ENCODE measurements around the gene ATP2B2.

The ATP2B2 gene

DNA sequence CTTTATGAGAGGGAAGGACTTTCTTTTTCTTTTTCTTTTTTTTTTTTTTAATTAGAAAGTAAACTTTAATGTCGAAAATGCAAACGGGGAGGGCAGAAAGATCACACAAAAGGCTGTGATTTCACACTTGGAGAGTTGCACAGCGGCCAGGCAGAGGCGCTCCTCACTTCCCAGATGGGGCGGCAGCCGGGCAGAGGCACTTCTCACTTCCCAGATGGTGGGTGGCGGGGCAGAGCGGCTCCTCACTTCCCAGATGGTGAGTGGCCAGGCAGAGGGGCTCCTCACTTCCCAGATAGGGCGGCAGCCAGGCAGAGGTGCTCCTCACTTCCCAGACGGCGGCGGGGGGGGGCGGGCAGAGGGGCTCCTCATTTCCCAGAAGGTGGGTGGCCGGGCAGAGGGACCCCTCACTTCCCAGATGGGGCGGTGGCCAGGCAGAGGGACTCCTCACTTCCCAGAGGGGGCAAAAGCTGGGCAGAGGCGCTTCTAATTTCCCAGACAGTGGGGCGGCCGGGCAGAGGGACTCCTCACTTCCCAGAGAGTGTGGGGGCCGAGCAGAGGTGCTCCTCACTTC lies 88.6 kb downstream of the ATP2B2 start:
- Histone ChIP-seq H3K4me3 (ENCODE audit: low read depth in 1 of 2, low read length in 1 of 2) (no peak overlapping the region), H3K9me3 (no peaks in the 10 kb centered on the region), H3K36me3 (no peaks in the 10 kb centered on the region), H3K4me1 (ENCODE audit: control insufficient read depth in 1 of 2, insufficient read depth in 1 of 2, low read depth in 1 of 2, low read length in 1 of 2) (no peaks in the 10 kb centered on the region), H3K27ac (no peak overlapping the region), H3K27me3 (peaks cover 20% of the 10 kb centered on the region)
- TF ChIP-seq, protein P1, sequence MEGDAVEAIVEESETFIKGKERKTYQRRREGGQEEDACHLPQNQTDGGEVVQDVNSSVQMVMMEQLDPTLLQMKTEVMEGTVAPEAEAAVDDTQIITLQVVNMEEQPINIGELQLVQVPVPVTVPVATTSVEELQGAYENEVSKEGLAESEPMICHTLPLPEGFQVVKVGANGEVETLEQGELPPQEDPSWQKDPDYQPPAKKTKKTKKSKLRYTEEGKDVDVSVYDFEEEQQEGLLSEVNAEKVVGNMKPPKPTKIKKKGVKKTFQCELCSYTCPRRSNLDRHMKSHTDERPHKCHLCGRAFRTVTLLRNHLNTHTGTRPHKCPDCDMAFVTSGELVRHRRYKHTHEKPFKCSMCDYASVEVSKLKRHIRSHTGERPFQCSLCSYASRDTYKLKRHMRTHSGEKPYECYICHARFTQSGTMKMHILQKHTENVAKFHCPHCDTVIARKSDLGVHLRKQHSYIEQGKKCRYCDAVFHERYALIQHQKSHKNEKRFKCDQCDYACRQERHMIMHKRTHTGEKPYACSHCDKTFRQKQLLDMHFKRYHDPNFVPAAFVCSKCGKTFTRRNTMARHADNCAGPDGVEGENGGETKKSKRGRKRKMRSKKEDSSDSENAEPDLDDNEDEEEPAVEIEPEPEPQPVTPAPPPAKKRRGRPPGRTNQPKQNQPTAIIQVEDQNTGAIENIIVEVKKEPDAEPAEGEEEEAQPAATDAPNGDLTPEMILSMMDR (IDR thresholded peaks at IDR 0.05), result no peak

DNA sequence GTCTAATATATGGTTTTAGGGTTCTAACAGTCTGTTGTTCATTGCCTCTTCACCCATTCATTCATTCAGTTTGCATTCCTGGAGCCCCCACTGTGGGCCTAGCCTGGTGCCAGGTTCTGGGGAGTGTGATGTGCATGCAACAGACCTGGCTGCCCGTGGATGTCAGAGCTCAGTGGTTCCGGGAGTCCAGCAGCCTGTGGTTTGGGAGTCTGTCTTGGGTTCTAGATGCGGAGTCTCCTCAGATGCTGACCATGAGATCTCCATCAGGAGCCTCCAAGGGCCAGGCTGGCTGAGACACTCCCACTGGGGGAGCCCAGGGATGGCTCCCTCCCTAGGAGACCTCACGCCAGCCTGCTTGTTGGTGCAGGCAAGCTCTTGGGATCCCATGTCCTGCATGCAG lies 92.3 kb downstream of the ATP2B2 start:
- H3K27me3 ChIP-seq, result peaks cover 20% of the 10 kb centered on the region
- TF ChIP-seq, protein P1 (IDR thresholded peaks at IDR 0.05), result no peak
- no peaks in the 10 kb centered on the region for H3K9me3 ChIP-seq
- no peak overlapping the region for H3K4me3 ChIP-seq (ENCODE audit: low read depth in 1 of 2, low read length in 1 of 2)
- no peaks in the 10 kb centered on the region for H3K4me1 ChIP-seq (ENCODE audit: control insufficient read depth in 1 of 2, insufficient read depth in 1 of 2, low read depth in 1 of 2, low read length in 1 of 2)
- no peaks in the 10 kb centered on the region for H3K36me3 ChIP-seq
- no peak overlapping the region for H3K27ac ChIP-seq

DNA sequence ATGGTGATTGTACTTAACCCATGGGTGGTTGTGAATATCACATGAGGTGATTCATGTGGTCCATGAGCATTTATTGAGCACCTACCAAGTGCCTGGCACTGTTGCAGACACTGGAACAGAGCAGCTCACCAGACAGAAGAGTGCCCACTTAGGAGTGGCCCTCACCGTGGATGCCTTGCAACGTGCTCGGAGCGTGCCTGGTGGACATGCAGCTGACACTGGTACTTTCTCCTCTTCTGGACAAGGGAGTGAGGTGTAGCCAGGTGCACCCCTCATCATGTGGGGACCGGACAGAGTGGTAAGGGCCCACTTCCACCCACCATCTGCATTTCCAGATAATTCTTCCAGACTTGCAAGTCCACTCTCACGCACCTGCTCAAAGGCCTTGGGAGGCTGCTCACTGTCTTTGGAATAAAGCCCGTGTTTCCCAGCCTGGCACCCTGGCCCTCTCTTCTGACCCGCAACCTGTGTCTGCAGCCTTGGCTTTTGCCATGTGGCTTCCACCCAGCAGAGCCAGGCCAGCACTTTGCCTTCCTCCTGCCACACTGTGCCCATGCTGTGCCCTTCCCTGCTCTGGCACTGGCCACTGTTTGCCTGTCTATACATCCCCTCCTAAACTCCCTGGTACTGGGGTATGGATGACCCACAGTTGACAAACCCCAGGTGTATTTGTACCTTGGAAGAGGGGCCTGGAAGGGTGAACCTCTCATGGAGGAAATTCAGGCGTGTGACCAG lies 93.6 kb downstream of the ATP2B2 start:
- TF ChIP-seq, protein P1 (IDR thresholded peaks at IDR 0.05), result no peak
- Histone ChIP-seq H3K4me3 (ENCODE audit: low read depth in 1 of 2, low read length in 1 of 2) (no peak overlapping the region), H3K9me3 (no peaks in the 10 kb centered on the region), H3K4me1 (ENCODE audit: control insufficient read depth in 1 of 2, insufficient read depth in 1 of 2, low read depth in 1 of 2, low read length in 1 of 2) (no peaks in the 10 kb centered on the region), H3K36me3 (no peaks in the 10 kb centered on the region), H3K27me3 (peaks cover 13% of the 10 kb centered on the region), H3K27ac (no peak overlapping the region)

DNA sequence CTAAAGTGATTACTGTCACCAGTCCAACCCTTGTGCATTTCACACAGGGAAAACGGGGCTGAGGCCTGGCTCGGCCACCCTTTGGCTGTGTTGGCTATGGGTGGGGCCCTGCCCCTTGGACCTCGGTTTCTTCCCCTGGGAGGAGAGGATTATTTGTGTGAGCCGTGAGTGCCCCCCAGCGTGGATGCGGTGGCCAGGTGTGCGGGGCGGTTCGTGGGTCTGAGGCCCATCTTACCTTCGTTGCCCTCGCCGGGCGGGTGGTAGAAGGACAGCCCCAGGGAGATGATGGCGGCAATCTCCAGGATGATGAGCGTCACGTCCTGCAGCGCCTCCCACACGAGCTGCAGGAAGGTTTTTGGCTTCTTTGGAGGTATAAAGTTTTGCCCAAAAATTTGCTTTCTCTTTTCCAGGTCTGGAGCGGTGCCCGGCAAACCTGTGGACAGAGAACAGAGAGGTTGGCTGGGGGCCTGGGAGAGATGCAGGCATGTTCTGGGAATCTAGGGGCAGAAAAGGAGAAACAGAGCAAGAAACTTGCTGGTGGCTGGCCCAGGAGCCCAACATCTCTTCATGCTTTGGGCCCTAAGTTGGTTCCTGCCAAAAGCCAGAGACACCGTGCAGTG lies 94.9 kb downstream of the ATP2B2 start:
- Histone ChIP-seq H3K27me3 (peaks cover 4% of the 10 kb centered on the region), H3K4me3 (ENCODE audit: low read depth in 1 of 2, low read length in 1 of 2) (no peak overlapping the region), H3K36me3 (no peaks in the 10 kb centered on the region), H3K27ac (no peak overlapping the region), H3K4me1 (ENCODE audit: control insufficient read depth in 1 of 2, insufficient read depth in 1 of 2, low read depth in 1 of 2, low read length in 1 of 2) (no peaks in the 10 kb centered on the region), H3K9me3 (no peaks in the 10 kb centered on the region)
- TF ChIP-seq, protein P1 (IDR thresholded peaks at IDR 0.05), result no peak

DNA sequence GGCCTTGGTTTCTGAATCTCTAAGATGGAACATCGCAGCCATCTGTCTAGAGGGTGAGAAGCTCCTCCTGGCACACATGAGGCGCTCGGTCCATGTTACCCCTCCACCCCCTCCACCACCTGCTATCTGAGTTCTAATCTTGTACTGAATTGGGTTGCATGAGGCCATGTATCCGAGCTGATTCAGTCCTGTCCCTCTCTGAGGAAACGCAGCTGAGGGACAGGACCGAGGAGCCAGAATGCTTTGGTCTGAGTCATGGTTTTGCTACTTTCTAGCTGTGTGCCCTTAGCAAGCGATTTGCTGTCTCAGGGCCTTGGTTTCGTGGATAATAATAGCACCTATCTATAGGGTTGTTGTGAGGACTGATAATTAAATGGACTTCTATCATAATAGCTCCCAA lies 96.7 kb downstream of the ATP2B2 start:
- no peaks in the 10 kb centered on the region for H3K9me3 ChIP-seq
- H3K4me3 ChIP-seq (ENCODE audit: low read depth in 1 of 2, low read length in 1 of 2), result no peak overlapping the region
- no peak overlapping the region for H3K27ac ChIP-seq
- H3K36me3 ChIP-seq, result no peaks in the 10 kb centered on the region
- H3K27me3 ChIP-seq, result no peaks in the 10 kb centered on the region
- no peaks in the 10 kb centered on the region for H3K4me1 ChIP-seq (ENCODE audit: control insufficient read depth in 1 of 2, insufficient read depth in 1 of 2, low read depth in 1 of 2, low read length in 1 of 2)
- TF ChIP-seq, protein P1 (IDR thresholded peaks at IDR 0.05), result no peak
